Panc1 (cell line): ENCODE data around the gene MAPKAP1. TPM values are rescaled to one million over a fixed set of nuclear protein-coding genes. Genes with fewer than 3 reads are reported as not detected.

ENCODE experiments used
- ATAC-seq: fragments of 200-7000 bp; cut with Tn5 transposase; 2 replicates; pipeline ENCODE4 v1.9.1; 2020; ENCODE audit warnings: mild to moderate bottlenecking, moderate library complexity
- BruUV-seq: library from RNA; stranded (reverse); fragments of 400-500 nt; replicated peaks from 2 replicates; lab custom pipeline; 2021; lab: Mats Ljungman, UMichigan
- CTCF ChIA-PET: fragments of 300-600 bp; sonication (Branson Sonifier 250); formaldehyde crosslinking; loops from one replicate; lab custom pipeline; 2022; ENCODE audit warnings: antibody characterized with exemption; lab: Charles Lee
- POLR2A ChIA-PET: fragments of 300-600 bp; sonication (Branson Sonifier 250); formaldehyde crosslinking; loops from one replicate; lab custom pipeline; 2022; ENCODE audit warnings: antibody characterized with exemption; lab: Charles Lee
- DNase-seq: peaks from one replicate; pipeline ENCODE4 v3.0.0-alpha.2; 2010; ENCODE audit warnings: low read depth, low spot score
- H3K27ac ChIP-seq: 2 replicates; pipeline ENCODE4 v1.5.1; 2011; ENCODE audit warnings: mild to moderate bottlenecking, low read length, inconsistent platforms
- H3K27me3 ChIP-seq: fragments of 200-500 bp; sonication (Bioruptor generic); 2 replicates; pipeline ENCODE4 v1.6.0; 2014; ENCODE audit warnings: low read length, inconsistent platforms; ENCODE audit not compliant: control insufficient read depth, insufficient read depth
- H3K36me3 ChIP-seq: fragments of 200-500 bp; sonication (Bioruptor generic); 2 replicates; pipeline ENCODE4 v1.5.1; 2014; ENCODE audit warnings: inconsistent platforms, mild to moderate bottlenecking, low read length, moderate library complexity; ENCODE audit not compliant: control insufficient read depth, insufficient read depth
- H3K4me1 ChIP-seq: 2 replicates; pipeline ENCODE4 v1.5.1; 2011; ENCODE audit warnings: inconsistent platforms, mild to moderate bottlenecking, low read length, moderate library complexity; ENCODE audit not compliant: control insufficient read depth, insufficient read depth
- H3K4me3 ChIP-seq, 2 experiments: 2 replicates each; pipeline ENCODE4 v1.5.1; 2011 to 2012; ENCODE audit warnings: low read depth in 2 of 2, low read length in 2 of 2, mild to moderate bottlenecking in 2 of 2, inconsistent platforms in 1 of 2, moderate library complexity in 1 of 2
- H3K9me3 ChIP-seq: fragments of 200-500 bp; sonication (Bioruptor generic); 2 replicates; pipeline ENCODE4 v1.5.1; 2014; ENCODE audit warnings: low read depth, mild to moderate bottlenecking, inconsistent platforms, low read length, moderate library complexity; ENCODE audit not compliant: control insufficient read depth, insufficient read depth
- POLR2AphosphoS5 ChIP-seq: IDR thresholded peaks from 2 replicates; pipeline ENCODE4 v1.6.1; 2012; ENCODE audit warnings: mild to moderate bottlenecking, low read depth, low read length, moderate library complexity
- SIN3A ChIP-seq: IDR thresholded peaks from 2 replicates; pipeline ENCODE4 v1.6.1; 2012; ENCODE audit warnings: low read depth, mild to moderate bottlenecking, low read length, moderate library complexity, borderline replicate concordance; ENCODE audit not compliant: insufficient read depth
- TCF7L2 ChIP-seq: IDR thresholded peaks from 2 replicates; pipeline ENCODE4 v1.6.1; 2011; ENCODE audit warnings: mild to moderate bottlenecking, low read depth, low read length, inconsistent platforms
- in situ Hi-C: cut with HindIII; loops from 2 replicates; pipeline ENCODE4 v1.10.0; 2016; ENCODE audit warnings: low sequenced_read_pairs, low pct_unique_long_range_greater_than_20kb
- intact Hi-C: fragments of 100-400 bp; cut with micrococcal nuclease; formaldehyde crosslinking; loops from one replicate; pipeline ENCODE4 v1.10.0; 2022; ENCODE audit not compliant: unreplicated experiment
- total RNA-seq: library from RNA; stranded (reverse); gene quantifications from one replicate; pipeline ENCODE4 v1.2.1, GENCODE V29; 2021; ENCODE audit not compliant: unreplicated experiment
- TF ChIP-seq, protein P1 (sequence below): fragments of 450-650 bp; IDR thresholded peaks from 2 replicates; pipeline ENCODE4 v1.5.1; 2017; ENCODE audit warnings: mild to moderate bottlenecking
- TF ChIP-seq, protein P2 (sequence below), 2 experiments: IDR thresholded peaks; 2 replicates each; pipeline ENCODE4 v1.6.1; 2011 to 2012; ENCODE audit warnings: low read depth in 2 of 2, control low read depth in 1 of 2, low read length in 1 of 2, mild to moderate bottlenecking in 1 of 2, moderate library complexity in 1 of 2; ENCODE audit not compliant: insufficient read depth in 1 of 2

MAPKAP1 gene
- total RNA-seq, 1 experiment from 2014 or later = 72.7 TPM

DNA sequence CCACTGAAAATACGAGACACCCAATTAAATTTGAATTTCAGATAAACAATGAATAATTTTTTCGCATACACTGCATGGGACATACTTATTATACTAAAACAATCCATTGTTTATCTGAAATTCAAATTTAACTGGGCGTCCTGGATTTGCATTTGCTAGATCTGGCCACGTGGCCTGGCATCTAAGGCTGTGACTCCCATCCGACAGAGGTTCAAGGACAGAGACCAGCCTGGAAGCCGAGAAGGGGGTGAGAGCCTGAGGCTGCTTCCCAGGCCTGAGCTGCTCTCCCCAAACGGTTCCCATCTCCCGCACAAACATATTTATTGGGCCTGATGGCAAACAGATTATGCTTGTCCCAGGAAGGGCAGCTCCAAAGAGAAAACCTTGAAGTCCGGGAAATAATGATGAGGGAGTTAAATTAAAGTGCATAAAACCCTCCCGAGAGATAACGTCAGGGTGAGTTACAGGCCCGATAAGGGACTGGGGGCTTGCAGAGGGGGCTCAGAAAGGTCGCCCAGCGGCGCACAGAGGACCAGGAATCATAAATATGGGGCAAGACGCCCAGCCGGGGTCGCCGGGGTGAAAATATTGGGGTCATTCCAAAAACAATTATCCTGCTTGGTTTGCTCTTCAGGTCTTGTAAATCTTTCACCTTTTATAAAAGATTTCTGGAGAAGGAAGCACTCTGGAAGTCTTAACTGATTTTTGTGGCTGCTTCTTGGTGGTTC is 281.7 kb downstream of the MAPKAP1 start:
- H3K4me1 ChIP-seq = no peaks in the 10 kb centered on the region
- H3K27ac ChIP-seq = peak overlapping the region; percentile 39; the same call in 1 of the 2 replicates
- ATAC-seq = no peak
- TF ChIP-seq TCF7L2 = 0 out of 2 replicates have a peak, but pooled peaks have one; percentile 13
- TF ChIP-seq SIN3A = no peak
- no peak for TF ChIP-seq POLR2AphosphoS5
- intact Hi-C loops (no loop called here), in situ Hi-C loops (no loop called here)
- no peaks in the 10 kb centered on the region for H3K36me3 ChIP-seq
- no peaks in the 10 kb centered on the region for H3K9me3 ChIP-seq
- H3K27me3 ChIP-seq = no peaks in the 10 kb centered on the region
- CTCF ChIA-PET = no interaction called here
- POLR2A ChIA-PET = no interaction called here
- DNase-seq = no peak
- BruUV-seq = no TSS peak
- H3K4me3 ChIP-seq = no peak overlapping the region

DNA sequence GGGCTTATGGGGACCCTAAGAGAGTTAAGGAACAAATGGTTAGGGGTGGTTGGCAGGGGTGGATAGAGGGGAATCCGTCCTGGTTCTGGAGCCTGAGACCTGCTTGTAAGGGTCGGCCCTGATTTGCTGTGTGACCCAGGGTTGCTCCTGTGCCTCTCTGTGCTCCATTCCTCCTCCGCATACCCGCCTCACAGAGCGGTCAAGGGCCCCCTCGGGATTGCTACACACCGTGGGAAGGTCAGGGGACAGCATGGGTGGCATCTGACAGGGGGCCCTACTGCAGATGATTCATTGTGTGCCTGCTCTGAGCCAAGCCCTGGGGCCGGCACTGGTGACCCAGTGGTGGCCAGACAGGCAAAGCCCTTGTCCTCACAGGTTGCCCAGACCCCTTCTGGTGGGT is 283.0 kb downstream of the MAPKAP1 start:
- Histone ChIP-seq H3K9me3 (no peaks in the 10 kb centered on the region), H3K36me3 (no peaks in the 10 kb centered on the region), H3K4me3 (no peak overlapping the region), H3K4me1 (no peaks in the 10 kb centered on the region), H3K27ac (no peak overlapping the region), H3K27me3 (no peaks in the 10 kb centered on the region)
- TF ChIP-seq, protein P1, sequence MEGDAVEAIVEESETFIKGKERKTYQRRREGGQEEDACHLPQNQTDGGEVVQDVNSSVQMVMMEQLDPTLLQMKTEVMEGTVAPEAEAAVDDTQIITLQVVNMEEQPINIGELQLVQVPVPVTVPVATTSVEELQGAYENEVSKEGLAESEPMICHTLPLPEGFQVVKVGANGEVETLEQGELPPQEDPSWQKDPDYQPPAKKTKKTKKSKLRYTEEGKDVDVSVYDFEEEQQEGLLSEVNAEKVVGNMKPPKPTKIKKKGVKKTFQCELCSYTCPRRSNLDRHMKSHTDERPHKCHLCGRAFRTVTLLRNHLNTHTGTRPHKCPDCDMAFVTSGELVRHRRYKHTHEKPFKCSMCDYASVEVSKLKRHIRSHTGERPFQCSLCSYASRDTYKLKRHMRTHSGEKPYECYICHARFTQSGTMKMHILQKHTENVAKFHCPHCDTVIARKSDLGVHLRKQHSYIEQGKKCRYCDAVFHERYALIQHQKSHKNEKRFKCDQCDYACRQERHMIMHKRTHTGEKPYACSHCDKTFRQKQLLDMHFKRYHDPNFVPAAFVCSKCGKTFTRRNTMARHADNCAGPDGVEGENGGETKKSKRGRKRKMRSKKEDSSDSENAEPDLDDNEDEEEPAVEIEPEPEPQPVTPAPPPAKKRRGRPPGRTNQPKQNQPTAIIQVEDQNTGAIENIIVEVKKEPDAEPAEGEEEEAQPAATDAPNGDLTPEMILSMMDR = no peak
- TF ChIP-seq, protein P2, sequence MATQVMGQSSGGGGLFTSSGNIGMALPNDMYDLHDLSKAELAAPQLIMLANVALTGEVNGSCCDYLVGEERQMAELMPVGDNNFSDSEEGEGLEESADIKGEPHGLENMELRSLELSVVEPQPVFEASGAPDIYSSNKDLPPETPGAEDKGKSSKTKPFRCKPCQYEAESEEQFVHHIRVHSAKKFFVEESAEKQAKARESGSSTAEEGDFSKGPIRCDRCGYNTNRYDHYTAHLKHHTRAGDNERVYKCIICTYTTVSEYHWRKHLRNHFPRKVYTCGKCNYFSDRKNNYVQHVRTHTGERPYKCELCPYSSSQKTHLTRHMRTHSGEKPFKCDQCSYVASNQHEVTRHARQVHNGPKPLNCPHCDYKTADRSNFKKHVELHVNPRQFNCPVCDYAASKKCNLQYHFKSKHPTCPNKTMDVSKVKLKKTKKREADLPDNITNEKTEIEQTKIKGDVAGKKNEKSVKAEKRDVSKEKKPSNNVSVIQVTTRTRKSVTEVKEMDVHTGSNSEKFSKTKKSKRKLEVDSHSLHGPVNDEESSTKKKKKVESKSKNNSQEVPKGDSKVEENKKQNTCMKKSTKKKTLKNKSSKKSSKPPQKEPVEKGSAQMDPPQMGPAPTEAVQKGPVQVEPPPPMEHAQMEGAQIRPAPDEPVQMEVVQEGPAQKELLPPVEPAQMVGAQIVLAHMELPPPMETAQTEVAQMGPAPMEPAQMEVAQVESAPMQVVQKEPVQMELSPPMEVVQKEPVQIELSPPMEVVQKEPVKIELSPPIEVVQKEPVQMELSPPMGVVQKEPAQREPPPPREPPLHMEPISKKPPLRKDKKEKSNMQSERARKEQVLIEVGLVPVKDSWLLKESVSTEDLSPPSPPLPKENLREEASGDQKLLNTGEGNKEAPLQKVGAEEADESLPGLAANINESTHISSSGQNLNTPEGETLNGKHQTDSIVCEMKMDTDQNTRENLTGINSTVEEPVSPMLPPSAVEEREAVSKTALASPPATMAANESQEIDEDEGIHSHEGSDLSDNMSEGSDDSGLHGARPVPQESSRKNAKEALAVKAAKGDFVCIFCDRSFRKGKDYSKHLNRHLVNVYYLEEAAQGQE (IDR thresholded peaks at IDR 0.05; ENCODE audit: insufficient read depth in 1 of 2, low read depth in 2 of 2, low read length in 1 of 2) = no peak
- TF ChIP-seq SIN3A (no peak), TCF7L2 (no peak), POLR2AphosphoS5 (no peak)
- CTCF ChIA-PET = no interaction called here
- intact Hi-C loops (no loop called here), in situ Hi-C loops (no loop called here)
- POLR2A ChIA-PET = no interaction called here
- DNase-seq (no peak), ATAC-seq (no peak)
- BruUV-seq = no TSS peak

DNA sequence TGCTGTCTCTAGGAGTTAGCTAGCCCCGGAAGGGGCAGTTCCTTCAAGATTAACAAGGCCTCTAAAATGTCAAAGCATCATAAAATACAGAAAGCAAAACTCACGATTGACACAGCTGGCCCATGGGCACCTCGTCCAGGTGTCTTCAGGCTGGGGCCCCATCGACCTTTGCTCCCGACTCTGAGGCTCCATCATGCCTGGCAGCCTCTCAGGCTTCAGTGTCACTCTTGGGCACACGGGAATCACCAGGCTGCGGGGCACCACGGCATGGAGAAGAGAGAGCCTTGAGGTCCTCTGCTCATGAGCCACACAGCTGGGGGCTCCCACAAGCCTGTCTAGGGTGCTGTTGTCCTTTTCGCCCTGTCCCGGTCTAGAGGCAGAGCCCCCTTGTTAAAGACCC is 284.2 kb downstream of the MAPKAP1 start:
- Histone ChIP-seq H3K27me3 (no peaks in the 10 kb centered on the region), H3K9me3 (no peaks in the 10 kb centered on the region), H3K4me3 (no peak overlapping the region), H3K36me3 (no peaks in the 10 kb centered on the region), H3K4me1 (no peaks in the 10 kb centered on the region), H3K27ac (no peak overlapping the region)
- DNase-seq (no peak), ATAC-seq (no peak)
- TF ChIP-seq, protein P2 (IDR thresholded peaks at IDR 0.05; ENCODE audit: insufficient read depth in 1 of 2, low read depth in 2 of 2, low read length in 1 of 2) = no peak
- no peak for TF ChIP-seq TCF7L2
- TF ChIP-seq, protein P1 = no peak
- no peak for TF ChIP-seq SIN3A
- no peak for TF ChIP-seq POLR2AphosphoS5
- intact Hi-C loops = no loop called here
- ChIA-PET CTCF (interaction anchor here (0.6 kb wide), 1 partner anchor 18 kb away, joined by 4 read pairs; no protein-coding TSS in a partner anchor), POLR2A (no interaction called here)
- in situ Hi-C loops = no loop called here
- BruUV-seq = no TSS peak
